HK-2 (cell line): ENCODE data around the gene FAM180B.
"Not testable (repeated sequence)": the region's sequence is repeated elsewhere in the genome, so short reads cannot be mapped to it uniquely, and the experiment has no call there.

Experiments used
- DNase-seq: peaks from one replicate; pipeline ENCODE4 v3.0.0-alpha.2; 2018; ENCODE audit not compliant: unreplicated experiment

Gene FAM180B

GRCh38 chr11:47586098-47586855 is at the start of gene FAM180B:
TSS of gene FAM180B (plus strand) at chr11:47586678. CDS start at chr11:47586769, 91 bp downstream.
- DNase-seq: no peak

- DNase-seq: no peak
Observed at GRCh38 chr11:47536915-47537314, 49.6 kb upstream of the FAM180B start.

GRCh38 chr11:47538741-47539565 is 47.5 kb upstream of the FAM180B start:
- DNase-seq: no peak

GRCh38 chr11:47539681-47540039 is 46.8 kb upstream of the FAM180B start:
- no peak for DNase-seq

GRCh38 chr11:47541070-47541469 is 45.4 kb upstream of the FAM180B start:
- DNase-seq: no peak

GRCh38 chr11:47545298-47545697 is 41.2 kb upstream of the FAM180B start:
- DNase-seq: no peak

GRCh38 chr11:47546274-47546673 is 40.2 kb upstream of the FAM180B start:
- DNase-seq: not testable (repeated sequence)

- no peak for DNase-seq
Observed at GRCh38 chr11:47550288-47551047, 36.0 kb upstream of the FAM180B start.

GRCh38 chr11:47551086-47551485 is 35.4 kb upstream of the FAM180B start:
- no peak for DNase-seq

- DNase-seq: peak; percentile 45
Observed at GRCh38 chr11:47552056-47552565, 34.4 kb upstream of the FAM180B start.

GRCh38 chr11:47552566-47553405 is 33.7 kb upstream of the FAM180B start, which contains the start of gene CELF1:
TSS of gene CELF1 (minus strand) at chr11:47553132. CDS start at chr11:47499523, 53,609 bp downstream.
- peak; percentile 84 for DNase-seq

GRCh38 chr11:47553406-47553743 is 33.1 kb upstream of the FAM180B start:
- no peak for DNase-seq

- not testable (repeated sequence) for DNase-seq
Observed at GRCh38 chr11:47557004-47557403, 29.5 kb upstream of the FAM180B start.

- DNase-seq: no peak
Observed at GRCh38 chr11:47558695-47559094, 27.8 kb upstream of the FAM180B start.

- DNase-seq: no peak
Observed at GRCh38 chr11:47560426-47560825, 26.1 kb upstream of the FAM180B start.

- DNase-seq: not testable (repeated sequence)
Observed at GRCh38 chr11:47562393-47562792, 24.1 kb upstream of the FAM180B start.

- DNase-seq: not testable (repeated sequence)
Observed at GRCh38 chr11:47564366-47564765, 22.1 kb upstream of the FAM180B start.

GRCh38 chr11:47564933-47565339 is 21.5 kb upstream of the FAM180B start:
- DNase-seq: no peak

GRCh38 chr11:47565340-47566148 is 20.9 kb upstream of the FAM180B start, which contains the start of gene PTPMT1:
TSS of gene PTPMT1 (plus strand) at chr11:47565599. CDS start at chr11:47565623, 24 bp downstream.
- peak; percentile 73 for DNase-seq

GRCh38 chr11:47566149-47566698 is 20.3 kb upstream of the FAM180B start:
- peak; percentile 26 for DNase-seq
